DOHH2 (cell line): Measurements from ENCODE around the gene NUP50.

Experiments used
- H3F3A ChIP-seq: fragments of 200-600 bp; sonication (generic), shearing (Covaris generic); 2 replicates; pipeline ENCODE4 v1.6.0; 2016; ENCODE audit warnings: antibody characterized with exemption, mild to moderate bottlenecking; ENCODE audit not compliant: control insufficient read depth, insufficient read depth
- H3K27ac ChIP-seq: fragments of 200-600 bp; sonication (generic); 2 replicates; pipeline ENCODE4 v1.5.1; 2014; ENCODE audit warnings: low read depth, mild to moderate bottlenecking, low read length, moderate library complexity
- H3K27me3 ChIP-seq: fragments of 200-600 bp; sonication (generic); 2 replicates; pipeline ENCODE4 v1.6.1; 2014; ENCODE audit warnings: mild to moderate bottlenecking, low read length, mixed read lengths; ENCODE audit not compliant: control insufficient read depth
- H3K36me3 ChIP-seq: fragments of 200-600 bp; sonication (generic); 2 replicates; pipeline ENCODE4 v1.6.1; 2014; ENCODE audit warnings: mild to moderate bottlenecking, low read length, moderate library complexity, mixed read lengths; ENCODE audit not compliant: control insufficient read depth
- H3K4me1 ChIP-seq: fragments of 200-600 bp; sonication (generic); 2 replicates; pipeline ENCODE4 v1.6.1; 2014; ENCODE audit warnings: mild to moderate bottlenecking, low read length, mixed read lengths; ENCODE audit not compliant: control insufficient read depth
- H3K4me2 ChIP-seq: fragments of 200-600 bp; sonication (generic); 2 replicates; pipeline ENCODE4 v1.6.0; 2014; ENCODE audit warnings: mild to moderate bottlenecking, low read length, moderate library complexity
- H3K4me3 ChIP-seq: fragments of 200-600 bp; sonication (generic); 2 replicates; pipeline ENCODE4 v1.5.1; 2014; ENCODE audit warnings: mild to moderate bottlenecking, low read length, mixed read lengths
- H3K79me2 ChIP-seq: fragments of 200-600 bp; sonication (generic); 2 replicates; pipeline ENCODE4 v1.6.1; 2014; ENCODE audit warnings: mild to moderate bottlenecking, low read length, mixed read lengths; ENCODE audit not compliant: control insufficient read depth
- H3K9me2 ChIP-seq: fragments of 200-600 bp; sonication (generic); replicated peaks from 2 replicates; pipeline ENCODE4 v1.6.1; 2014; ENCODE audit warnings: mild to moderate bottlenecking, low read length, mixed read lengths; ENCODE audit not compliant: control insufficient read depth
- H3K9me3 ChIP-seq: fragments of 200-600 bp; sonication (generic); 2 replicates; pipeline ENCODE4 v1.6.1; 2014; ENCODE audit warnings: antibody characterized with exemption, low read length, mixed read lengths; ENCODE audit not compliant: control insufficient read depth, insufficient read depth
- H4K20me1 ChIP-seq: fragments of 200-600 bp; sonication (generic); 2 replicates; pipeline ENCODE4 v1.6.0; 2014; ENCODE audit warnings: low read depth, mild to moderate bottlenecking, antibody characterized with exemption, low read length, moderate library complexity; ENCODE audit not compliant: control insufficient read depth, insufficient read depth
- CTCF ChIP-seq: fragments of 200-600 bp; sonication (generic); IDR thresholded peaks from one replicate; pipeline ENCODE4 v1.5.1; 2014; ENCODE audit warnings: antibody characterized with exemption, mild to moderate bottlenecking, low read depth, low read length; ENCODE audit not compliant: poor library complexity, severe bottlenecking
- EZH2phosphoT487 ChIP-seq: fragments of 200-600 bp; sonication (generic); IDR thresholded peaks from 2 replicates; pipeline ENCODE4 v1.6.1; 2017; ENCODE audit warnings: borderline replicate concordance, mild to moderate bottlenecking, antibody characterized with exemption, low read length, moderate library complexity, mixed read lengths

The NUP50 gene

DNA sequence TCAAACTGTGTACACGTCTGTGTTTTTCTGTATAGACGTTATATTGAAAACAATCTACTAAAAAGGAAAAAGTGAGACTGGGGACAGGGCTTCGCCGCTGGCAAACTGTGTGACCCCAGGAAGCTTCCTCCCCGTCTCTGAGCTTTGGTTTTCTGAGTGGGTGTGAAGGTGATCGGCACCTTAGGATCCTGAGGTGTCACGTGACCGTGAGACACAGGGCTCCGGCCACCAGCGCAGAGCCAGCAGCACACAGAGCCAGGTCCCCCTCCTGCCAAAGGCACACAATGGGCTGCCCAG lies 44.9 kb downstream of the NUP50 start:
- Histone ChIP-seq H3K36me3 (peaks cover 35% of the 10 kb centered on the region), H3K27ac (no peak overlapping the region), H3K9me2 (no peaks in the 10 kb centered on the region), H3K4me2 (no peak overlapping the region), H3K4me1 (peaks cover 5% of the 10 kb centered on the region), H3K79me2 (peaks cover 17% of the 10 kb centered on the region), H3F3A (no peaks in the 10 kb centered on the region), H4K20me1 (no peaks in the 10 kb centered on the region), H3K9me3 (no peaks in the 10 kb centered on the region), H3K4me3 (no peak overlapping the region), H3K27me3 (no peaks in the 10 kb centered on the region)
- TF ChIP-seq CTCF (no peak), EZH2phosphoT487 (no peak)

- no peaks in the 10 kb centered on the region for H3K9me2 ChIP-seq
- no peak for TF ChIP-seq EZH2phosphoT487
- TF ChIP-seq CTCF = peak; percentile 93
- no peak overlapping the region for H3K27ac ChIP-seq
- no peak overlapping the region for H3K4me3 ChIP-seq
- 0 out of 2 replicates have a peak, but pooled peaks cover 3% of the 10 kb centered on the region for H4K20me1 ChIP-seq
- peaks cover 10% of the 10 kb centered on the region for H3K4me1 ChIP-seq
- H3K4me2 ChIP-seq = no peak overlapping the region
- no peaks in the 10 kb centered on the region for H3K27me3 ChIP-seq
- H3F3A ChIP-seq = no peaks in the 10 kb centered on the region
- peaks cover 22% of the 10 kb centered on the region for H3K79me2 ChIP-seq
- peaks cover 35% of the 10 kb centered on the region for H3K36me3 ChIP-seq
- no peaks in the 10 kb centered on the region for H3K9me3 ChIP-seq
Measured at GRCh38 chr22:45208993-45209838, 45.5 kb downstream of the NUP50 start.

DNA sequence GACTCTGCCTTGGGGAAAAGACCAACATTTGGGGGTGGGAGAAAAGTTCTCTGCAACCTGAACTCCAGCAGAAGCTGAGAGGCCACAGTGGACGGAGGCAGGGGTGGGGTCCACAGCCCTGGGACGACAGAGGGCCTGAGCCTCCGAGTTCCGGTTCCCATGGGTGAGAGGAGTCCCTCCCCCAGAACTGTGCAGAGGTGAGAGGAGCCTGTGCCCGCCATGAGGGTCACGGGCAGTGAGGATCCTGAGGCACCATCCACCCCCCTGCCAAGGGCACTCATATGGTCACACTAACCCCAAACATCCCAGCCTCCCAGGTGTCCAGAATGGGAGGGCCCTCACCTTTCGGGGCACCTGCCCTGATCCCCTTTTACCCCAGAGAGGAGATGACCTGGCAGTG lies 46.4 kb downstream of the NUP50 start:
- peaks cover 29% of the 10 kb centered on the region for H3K79me2 ChIP-seq

More for the DNA sequence above, 46.4 kb downstream of the NUP50 start:
- no peak overlapping the region for H3K4me2 ChIP-seq
- no peaks in the 10 kb centered on the region for H3K27me3 ChIP-seq
- H3F3A ChIP-seq = no peaks in the 10 kb centered on the region
- H3K4me3 ChIP-seq = no peak overlapping the region
- peaks cover 12% of the 10 kb centered on the region for H3K4me1 ChIP-seq
- H3K9me2 ChIP-seq = no peaks in the 10 kb centered on the region
- H3K36me3 ChIP-seq = peaks cover 32% of the 10 kb centered on the region
- no peaks in the 10 kb centered on the region for H3K9me3 ChIP-seq
- TF ChIP-seq EZH2phosphoT487 (no peak), CTCF (no peak)
- no peak overlapping the region for H3K27ac ChIP-seq
- 0 out of 2 replicates have a peak, but pooled peaks cover 5% of the 10 kb centered on the region for H4K20me1 ChIP-seq
